Measurements from ENCODE around the gene PEX11G. TPM values are rescaled to one million over a fixed set of nuclear protein-coding genes. Genes with fewer than 3 reads are reported as not detected.

PEX11G gene
- total RNA-seq, 1 experiment from 2014 or later = 3.9 TPM

DNA sequence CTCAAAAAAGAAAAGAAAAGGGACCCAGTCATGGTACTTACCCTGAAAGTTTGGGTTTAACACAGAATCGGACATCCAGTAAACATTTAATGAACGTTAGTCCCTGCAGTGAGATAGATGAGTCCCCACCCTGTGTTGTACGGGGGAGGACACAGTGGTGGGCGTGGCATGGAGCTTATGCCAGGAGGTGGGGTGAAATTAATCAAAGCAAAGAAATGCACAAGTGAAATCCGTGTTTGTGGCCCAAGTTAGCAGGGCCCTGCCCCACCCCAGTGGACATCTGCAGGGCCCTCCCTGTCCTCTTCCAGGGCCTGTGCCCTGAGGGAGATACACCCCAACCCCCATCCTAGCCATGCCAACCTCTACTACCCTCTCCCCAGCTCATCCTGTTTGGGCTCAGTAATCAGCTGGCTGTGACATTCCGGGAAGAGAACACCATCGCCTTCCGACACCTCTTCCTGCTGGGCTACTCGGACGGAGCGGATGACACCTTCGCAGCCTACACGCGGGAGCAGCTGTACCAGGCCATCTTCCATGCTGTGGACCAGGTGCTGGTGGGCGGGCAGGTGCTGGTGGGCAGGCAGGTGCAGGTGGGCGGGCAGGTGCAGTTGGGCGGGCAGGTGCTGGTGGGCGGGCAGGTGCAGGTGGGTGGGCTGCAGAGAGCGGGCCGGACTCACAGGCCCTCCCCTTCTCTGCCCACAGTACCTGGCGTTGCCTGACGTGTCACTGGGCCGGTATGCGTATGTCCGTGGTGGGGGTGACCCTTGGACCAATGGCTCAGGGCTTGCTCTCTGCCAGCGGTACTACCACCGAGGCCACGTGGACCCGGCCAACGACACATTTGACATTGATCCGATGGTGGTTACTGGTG lies 37.5 kb upstream of the PEX11G start:
- Histone ChIP-seq H3K9me3 (no peaks in the 10 kb centered on the region), H3K27me3 (replicated peaks; ENCODE audit: control insufficient read depth, insufficient read depth, low read length) (no peaks in the 10 kb centered on the region), H3K4me1 (peaks cover 10% of the 10 kb centered on the region), H3K4me3 (ENCODE audit: low read depth, low read length) (no peak overlapping the region), H3K36me3 (ENCODE audit: control insufficient read depth, insufficient read depth, low read length) (no peaks in the 10 kb centered on the region)
- H3K27me3 Mint-ChIP-seq (ENCODE audit: insufficient read depth, unreplicated experiment) = no peaks in the 10 kb centered on the region
- no TSS peak for BruUV-seq (replicated peaks)
- intact Hi-C loops (cut with micrococcal nuclease; ENCODE audit: unreplicated experiment) = no loop called here
- no peak overlapping the region for H3K27ac Mint-ChIP-seq (ENCODE audit: unreplicated experiment)
- H3K9me3 Mint-ChIP-seq (ENCODE audit: unreplicated experiment) = no peaks in the 10 kb centered on the region
- H3K4me1 Mint-ChIP-seq (ENCODE audit: low read depth, unreplicated experiment) = peaks cover 9% of the 10 kb centered on the region
- H3K4me3 Mint-ChIP-seq (ENCODE audit: unreplicated experiment) = no peak overlapping the region
- POLR2A ChIA-PET = no interaction called here
- CTCF ChIA-PET = no interaction called here
- no peak for DNase-seq
- TF ChIP-seq, protein P1, sequence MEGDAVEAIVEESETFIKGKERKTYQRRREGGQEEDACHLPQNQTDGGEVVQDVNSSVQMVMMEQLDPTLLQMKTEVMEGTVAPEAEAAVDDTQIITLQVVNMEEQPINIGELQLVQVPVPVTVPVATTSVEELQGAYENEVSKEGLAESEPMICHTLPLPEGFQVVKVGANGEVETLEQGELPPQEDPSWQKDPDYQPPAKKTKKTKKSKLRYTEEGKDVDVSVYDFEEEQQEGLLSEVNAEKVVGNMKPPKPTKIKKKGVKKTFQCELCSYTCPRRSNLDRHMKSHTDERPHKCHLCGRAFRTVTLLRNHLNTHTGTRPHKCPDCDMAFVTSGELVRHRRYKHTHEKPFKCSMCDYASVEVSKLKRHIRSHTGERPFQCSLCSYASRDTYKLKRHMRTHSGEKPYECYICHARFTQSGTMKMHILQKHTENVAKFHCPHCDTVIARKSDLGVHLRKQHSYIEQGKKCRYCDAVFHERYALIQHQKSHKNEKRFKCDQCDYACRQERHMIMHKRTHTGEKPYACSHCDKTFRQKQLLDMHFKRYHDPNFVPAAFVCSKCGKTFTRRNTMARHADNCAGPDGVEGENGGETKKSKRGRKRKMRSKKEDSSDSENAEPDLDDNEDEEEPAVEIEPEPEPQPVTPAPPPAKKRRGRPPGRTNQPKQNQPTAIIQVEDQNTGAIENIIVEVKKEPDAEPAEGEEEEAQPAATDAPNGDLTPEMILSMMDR (IDR thresholded peaks at IDR 0.05; ENCODE audit: insufficient read depth in 1 of 2, low read depth in 1 of 2, low read length in 1 of 2, severe bottlenecking in 1 of 2, unreplicated experiment in 1 of 2) = no peak
- peaks cover 15% of the 10 kb centered on the region for H3K36me3 Mint-ChIP-seq (ENCODE audit: insufficient read depth, unreplicated experiment)

DNA sequence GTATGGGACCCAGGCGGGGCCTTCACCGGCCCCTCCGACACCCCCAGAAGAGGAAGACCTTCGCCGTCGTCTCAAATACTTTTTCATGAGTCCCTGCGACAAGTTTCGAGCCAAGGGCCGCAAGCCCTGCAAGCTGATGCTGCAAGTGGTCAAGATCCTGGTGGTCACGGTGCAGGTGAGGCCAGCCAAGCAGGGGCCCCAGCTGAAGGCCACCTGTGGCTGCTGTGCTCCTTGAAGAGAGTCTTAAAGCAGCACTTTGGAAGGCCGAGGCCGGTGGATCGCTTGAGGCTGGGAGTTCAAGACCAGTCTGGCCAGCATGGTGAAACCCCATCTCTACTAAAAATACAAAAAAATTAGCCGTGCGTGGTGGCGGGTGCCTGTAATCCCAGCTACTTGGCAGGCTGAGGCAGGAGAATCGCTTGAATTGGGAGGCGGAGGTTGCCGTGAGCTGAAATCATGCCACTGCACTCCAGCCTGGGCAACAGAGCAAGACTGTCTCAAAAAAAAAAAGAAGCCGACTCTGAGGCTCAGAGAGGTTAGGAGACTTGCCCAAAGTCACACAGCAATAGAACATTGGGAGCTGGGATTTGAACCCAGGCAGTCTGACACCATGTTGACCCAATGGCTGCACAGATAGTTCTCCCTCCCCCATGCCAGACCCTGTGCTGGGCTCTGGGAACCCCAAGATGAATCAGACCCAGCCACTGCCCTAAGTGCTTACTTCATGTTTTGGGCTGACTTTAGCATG lies 36.3 kb upstream of the PEX11G start:
- H3K4me1 ChIP-seq = peaks cover 10% of the 10 kb centered on the region
- no peak overlapping the region for H3K27ac Mint-ChIP-seq (ENCODE audit: unreplicated experiment)
- H3K36me3 Mint-ChIP-seq (ENCODE audit: insufficient read depth, unreplicated experiment) = peaks cover 15% of the 10 kb centered on the region
- intact Hi-C loops (cut with micrococcal nuclease; ENCODE audit: unreplicated experiment) = no loop called here
- H3K9me3 ChIP-seq = no peaks in the 10 kb centered on the region
- CTCF ChIA-PET = no interaction called here
- BruUV-seq (replicated peaks) = no TSS peak
- H3K4me3 ChIP-seq (ENCODE audit: low read depth, low read length) = no peak overlapping the region
- no peaks in the 10 kb centered on the region for H3K36me3 ChIP-seq (ENCODE audit: control insufficient read depth, insufficient read depth, low read length)
- POLR2A ChIA-PET = no interaction called here
- no peaks in the 10 kb centered on the region for H3K27me3 ChIP-seq (replicated peaks; ENCODE audit: control insufficient read depth, insufficient read depth, low read length)
- H3K4me1 Mint-ChIP-seq (ENCODE audit: low read depth, unreplicated experiment) = peaks cover 9% of the 10 kb centered on the region
- DNase-seq = no peak
- H3K27me3 Mint-ChIP-seq (ENCODE audit: insufficient read depth, unreplicated experiment) = no peaks in the 10 kb centered on the region
- no peak overlapping the region for H3K4me3 Mint-ChIP-seq (ENCODE audit: unreplicated experiment)
- TF ChIP-seq, protein P1 (IDR thresholded peaks at IDR 0.05; ENCODE audit: insufficient read depth in 1 of 2, low read depth in 1 of 2, low read length in 1 of 2, severe bottlenecking in 1 of 2, unreplicated experiment in 1 of 2) = no peak
- no peaks in the 10 kb centered on the region for H3K9me3 Mint-ChIP-seq (ENCODE audit: unreplicated experiment)

DNA sequence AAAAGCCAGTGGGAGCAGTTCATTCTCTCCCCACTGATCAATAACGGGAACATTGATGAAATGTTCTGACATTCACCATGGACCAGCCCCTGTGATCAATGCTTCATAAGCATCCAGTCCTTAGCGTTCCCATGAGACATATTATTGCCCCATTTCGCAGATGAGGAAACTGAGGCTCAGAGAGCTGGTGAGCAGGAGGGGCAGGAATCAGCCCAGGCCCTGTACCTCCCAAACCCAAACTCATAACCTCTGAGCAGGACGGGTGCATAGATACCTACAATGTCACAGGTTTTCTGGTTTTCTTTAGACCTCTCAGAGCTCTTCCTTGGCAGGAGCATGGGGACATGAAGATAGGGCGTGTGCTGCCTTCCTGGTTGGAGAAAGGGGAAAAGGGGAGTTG lies 35.7 kb upstream of the PEX11G start:
- H3K36me3 Mint-ChIP-seq (ENCODE audit: insufficient read depth, unreplicated experiment) = peaks cover 15% of the 10 kb centered on the region
- intact Hi-C loops (cut with micrococcal nuclease; ENCODE audit: unreplicated experiment) = no loop called here
- peaks cover 9% of the 10 kb centered on the region for H3K4me1 Mint-ChIP-seq (ENCODE audit: low read depth, unreplicated experiment)
- no peaks in the 10 kb centered on the region for H3K27me3 ChIP-seq (replicated peaks; ENCODE audit: control insufficient read depth, insufficient read depth, low read length)
- no peaks in the 10 kb centered on the region for H3K9me3 ChIP-seq
- no peak for DNase-seq
- H3K4me1 ChIP-seq = peaks cover 10% of the 10 kb centered on the region
- H3K27ac Mint-ChIP-seq (ENCODE audit: unreplicated experiment) = no peak overlapping the region
- POLR2A ChIA-PET = no interaction called here
- CTCF ChIA-PET = no interaction called here
- TF ChIP-seq, protein P1 (IDR thresholded peaks at IDR 0.05; ENCODE audit: insufficient read depth in 1 of 2, low read depth in 1 of 2, low read length in 1 of 2, severe bottlenecking in 1 of 2, unreplicated experiment in 1 of 2) = no peak
- H3K36me3 ChIP-seq (ENCODE audit: control insufficient read depth, insufficient read depth, low read length) = no peaks in the 10 kb centered on the region
- no peaks in the 10 kb centered on the region for H3K9me3 Mint-ChIP-seq (ENCODE audit: unreplicated experiment)
- H3K27me3 Mint-ChIP-seq (ENCODE audit: insufficient read depth, unreplicated experiment) = no peaks in the 10 kb centered on the region
- H3K4me3 Mint-ChIP-seq (ENCODE audit: unreplicated experiment) = no peak overlapping the region
- no TSS peak for BruUV-seq (replicated peaks)
- H3K4me3 ChIP-seq (ENCODE audit: low read depth, low read length) = no peak overlapping the region

All from Caco-2 (cell line).